Astrocyte (in vitro differentiated cells and primary cell): ENCODE measurements around the gene UVSSA. TPM values are rescaled to one million over a fixed set of nuclear protein-coding genes. Genes with fewer than 3 reads are reported as not detected.

Source experiments
- DNase-seq: peaks from one replicate; pipeline ENCODE4 v3.0.0-alpha.2; 2010; ENCODE audit warnings: low read depth
- FAIRE-seq: peaks from 2 replicates; lab custom pipeline; 2011; peaks lifted over from hg19 to GRCh38; lab: Jason Lieb, UNC
- H2AFZ ChIP-seq: 2 replicates; pipeline ENCODE4 v1.6.0; 2012; ENCODE audit warnings: low read depth, low read length, inconsistent platforms
- H3K27ac ChIP-seq: 2 replicates; pipeline ENCODE4 v1.5.1; 2011; ENCODE audit warnings: low read depth, low read length, inconsistent platforms
- H3K27me3 ChIP-seq: 2 replicates; pipeline ENCODE4 v1.6.0; 2011; ENCODE audit warnings: low read length, inconsistent platforms; ENCODE audit not compliant: insufficient read depth
- H3K36me3 ChIP-seq: 2 replicates; pipeline ENCODE4 v1.5.1; 2011; ENCODE audit warnings: low read length, inconsistent platforms; ENCODE audit not compliant: insufficient read depth
- H3K4me1 ChIP-seq: 2 replicates; pipeline ENCODE4 v1.5.1; 2011; ENCODE audit warnings: low read length, inconsistent platforms; ENCODE audit not compliant: insufficient read depth
- H3K4me2 ChIP-seq: 2 replicates; pipeline ENCODE4 v1.6.0; 2012; ENCODE audit warnings: low read length, inconsistent platforms
- H3K4me3 ChIP-seq: 2 replicates; pipeline ENCODE4 v1.5.1; 2011; ENCODE audit warnings: low read depth, mild to moderate bottlenecking, low read length, inconsistent platforms; ENCODE audit not compliant: insufficient read depth
- H3K79me2 ChIP-seq: 2 replicates; pipeline ENCODE4 v1.6.0; 2012; ENCODE audit warnings: mild to moderate bottlenecking, low read length, inconsistent platforms; ENCODE audit not compliant: insufficient read depth
- H3K9ac ChIP-seq: 2 replicates; pipeline ENCODE4 v1.6.0; 2012; ENCODE audit warnings: mild to moderate bottlenecking, low read length, inconsistent platforms
- H3K9me3 ChIP-seq: 2 replicates; pipeline ENCODE4 v1.5.1; 2012; ENCODE audit warnings: low read depth, mild to moderate bottlenecking, low read length, inconsistent platforms; ENCODE audit not compliant: insufficient read depth
- H4K20me1 ChIP-seq: 2 replicates; pipeline ENCODE4 v1.6.0; 2012; ENCODE audit warnings: low read length, inconsistent platforms; ENCODE audit not compliant: insufficient read depth
- H3K27ac Mint-ChIP-seq: one replicate; pipeline ENCODE4 v1.8.0; 2021; ENCODE audit warnings: mild to moderate bottlenecking, mixed read lengths; ENCODE audit not compliant: unreplicated experiment
- H3K27me3 Mint-ChIP-seq: one replicate; pipeline ENCODE4 v1.8.0; 2021; ENCODE audit warnings: low read depth, mixed read lengths; ENCODE audit not compliant: unreplicated experiment
- H3K36me3 Mint-ChIP-seq: one replicate; pipeline ENCODE4 v1.8.0; 2021; ENCODE audit warnings: low read depth, mixed read lengths; ENCODE audit not compliant: unreplicated experiment
- H3K4me1 Mint-ChIP-seq: one replicate; pipeline ENCODE4 v1.8.0; 2021; ENCODE audit warnings: low read depth, mixed read lengths; ENCODE audit not compliant: unreplicated experiment
- H3K4me3 Mint-ChIP-seq: one replicate; pipeline ENCODE4 v1.8.0; 2021; ENCODE audit warnings: mild to moderate bottlenecking, moderate library complexity, mixed read lengths; ENCODE audit not compliant: unreplicated experiment
- H3K9me3 Mint-ChIP-seq: one replicate; pipeline ENCODE4 v1.8.0; 2021; ENCODE audit warnings: mild to moderate bottlenecking, mixed read lengths; ENCODE audit not compliant: unreplicated experiment
- EZH2 ChIP-seq: IDR thresholded peaks from 2 replicates; pipeline ENCODE4 v1.6.1; 2012; ENCODE audit warnings: mild to moderate bottlenecking, low read length, inconsistent platforms; ENCODE audit not compliant: insufficient read depth
- total RNA-seq: library from RNA; stranded (reverse); gene quantifications from 2 replicates; pipeline ENCODE4 v1.2.1, GENCODE V29; 2021
- TF ChIP-seq, protein P1 (sequence below): IDR thresholded peaks from 2 replicates; pipeline ENCODE4 v1.5.1; 2011; ENCODE audit warnings: low read depth, mild to moderate bottlenecking, inconsistent platforms, low read length, moderate library complexity; ENCODE audit not compliant: insufficient read depth

Gene UVSSA
- total RNA-seq, 1 donor from 2014 or later = 14.8 TPM

- H3K27ac ChIP-seq = no peak overlapping the region
- no peaks in the 10 kb centered on the region for H3K79me2 ChIP-seq
- H3K27me3 ChIP-seq = peaks cover 30% of the 10 kb centered on the region
- DNase-seq (no peak), FAIRE-seq (no peak)
- no peaks in the 10 kb centered on the region for H3K36me3 ChIP-seq
- H3K4me1 ChIP-seq = no peaks in the 10 kb centered on the region
- Mint-ChIP-seq H3K36me3 (peaks cover 5% of the 10 kb centered on the region), H3K4me3 (no peak overlapping the region), H3K27ac (no peak overlapping the region), H3K4me1 (no peaks in the 10 kb centered on the region), H3K27me3 (peaks cover 25% of the 10 kb centered on the region), H3K9me3 (peaks cover 15% of the 10 kb centered on the region)
- no peak for TF ChIP-seq EZH2
- TF ChIP-seq, protein P1, sequence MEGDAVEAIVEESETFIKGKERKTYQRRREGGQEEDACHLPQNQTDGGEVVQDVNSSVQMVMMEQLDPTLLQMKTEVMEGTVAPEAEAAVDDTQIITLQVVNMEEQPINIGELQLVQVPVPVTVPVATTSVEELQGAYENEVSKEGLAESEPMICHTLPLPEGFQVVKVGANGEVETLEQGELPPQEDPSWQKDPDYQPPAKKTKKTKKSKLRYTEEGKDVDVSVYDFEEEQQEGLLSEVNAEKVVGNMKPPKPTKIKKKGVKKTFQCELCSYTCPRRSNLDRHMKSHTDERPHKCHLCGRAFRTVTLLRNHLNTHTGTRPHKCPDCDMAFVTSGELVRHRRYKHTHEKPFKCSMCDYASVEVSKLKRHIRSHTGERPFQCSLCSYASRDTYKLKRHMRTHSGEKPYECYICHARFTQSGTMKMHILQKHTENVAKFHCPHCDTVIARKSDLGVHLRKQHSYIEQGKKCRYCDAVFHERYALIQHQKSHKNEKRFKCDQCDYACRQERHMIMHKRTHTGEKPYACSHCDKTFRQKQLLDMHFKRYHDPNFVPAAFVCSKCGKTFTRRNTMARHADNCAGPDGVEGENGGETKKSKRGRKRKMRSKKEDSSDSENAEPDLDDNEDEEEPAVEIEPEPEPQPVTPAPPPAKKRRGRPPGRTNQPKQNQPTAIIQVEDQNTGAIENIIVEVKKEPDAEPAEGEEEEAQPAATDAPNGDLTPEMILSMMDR = no peak
- H3K4me2 ChIP-seq = no peak overlapping the region
- no peaks in the 10 kb centered on the region for H4K20me1 ChIP-seq
- no peak overlapping the region for H3K9ac ChIP-seq
- H3K9me3 ChIP-seq = peaks cover 9% of the 10 kb centered on the region
- H2AFZ ChIP-seq = no peak overlapping the region
- H3K4me3 ChIP-seq = no peak overlapping the region
Observed at GRCh38 chr4:1400191-1400805, 53.3 kb downstream of the UVSSA start.

GRCh38 chr4:1400831-1401408 lies 53.9 kb downstream of the UVSSA start:
- no peaks in the 10 kb centered on the region for H4K20me1 ChIP-seq
- no peak overlapping the region for H3K4me3 Mint-ChIP-seq
- H3K4me2 ChIP-seq = no peak overlapping the region
- H3K4me1 Mint-ChIP-seq = no peaks in the 10 kb centered on the region
- no peak for FAIRE-seq
- no peak overlapping the region for H3K4me3 ChIP-seq
- H3K27me3 ChIP-seq = peaks cover 31% of the 10 kb centered on the region
- H2AFZ ChIP-seq = no peak overlapping the region
- no peak for DNase-seq
- H3K36me3 Mint-ChIP-seq = peaks cover 2% of the 10 kb centered on the region
- no peaks in the 10 kb centered on the region for H3K36me3 ChIP-seq
- no peak overlapping the region for H3K9ac ChIP-seq
- H3K27me3 Mint-ChIP-seq = peaks cover 24% of the 10 kb centered on the region
- H3K9me3 Mint-ChIP-seq = peaks cover 13% of the 10 kb centered on the region
- no peak overlapping the region for H3K27ac ChIP-seq
- no peaks in the 10 kb centered on the region for H3K79me2 ChIP-seq
- no peaks in the 10 kb centered on the region for H3K4me1 ChIP-seq
- no peak for TF ChIP-seq EZH2
- TF ChIP-seq, protein P1 = no peak
- H3K9me3 ChIP-seq = peaks cover 9% of the 10 kb centered on the region
- no peak overlapping the region for H3K27ac Mint-ChIP-seq
